ENCODE measurements around the gene PCSK7.

- TF ChIP-seq EZH2 (IDR thresholded peaks at IDR 0.05) = no peak
- TF ChIP-seq POLR2AphosphoS5 (IDR thresholded peaks at IDR 0.05; ENCODE audit: borderline replicate concordance, low read depth, low read length) = no peak
Measured at GRCh38 chr11:117179048-117179999, 52.5 kb downstream of the PCSK7 start.
